Kidney epithelial cell (primary cell): ENCODE results near the gene CLHC1. TPM values are rescaled to one million over a fixed set of nuclear protein-coding genes. Genes with fewer than 3 reads are reported as not detected.
"Not testable (repeated sequence)": the region's sequence is repeated elsewhere in the genome, so short reads cannot be mapped to it uniquely, and the experiment has no call there.

Source experiments
- DNase-seq: peaks from one replicate; pipeline ENCODE4 v3.0.0-alpha.2; 2010; ENCODE audit warnings: low read depth
- H3K27me3 ChIP-seq: 2 replicates; pipeline ENCODE4 v1.6.0; 2011; ENCODE audit warnings: low read length; ENCODE audit not compliant: control insufficient read depth, insufficient read depth
- H3K36me3 ChIP-seq: 2 replicates; pipeline ENCODE4 v1.5.1; 2011; ENCODE audit warnings: low read length; ENCODE audit not compliant: control insufficient read depth, insufficient read depth
- H3K4me3 ChIP-seq: 2 replicates; pipeline ENCODE4 v1.5.1; 2011; ENCODE audit warnings: low read depth, mild to moderate bottlenecking, control low read depth, low read length
- CTCF ChIP-seq: IDR thresholded peaks from 2 replicates; pipeline ENCODE4 v1.5.1; 2011; ENCODE audit warnings: mild to moderate bottlenecking, moderate library complexity, low read length, control low read depth, inconsistent platforms; ENCODE audit not compliant: insufficient read depth, poor library complexity, severe bottlenecking
- total RNA-seq: library from RNA; depleted of rRNA; stranded (reverse); fragments of >200 nt; gene quantifications from 2 replicates; pipeline ENCODE4 v1.2.3, GENCODE V29; 2015

Gene CLHC1
- total RNA-seq, 1 donor from 2014 or later, result 16.5 TPM

GRCh38 chr2:55147531-55147930 is 84.6 kb downstream of the CLHC1 start:
- no peak for TF ChIP-seq CTCF
- Histone ChIP-seq H3K36me3 (no peaks in the 10 kb centered on the region), H3K4me3 (no peak overlapping the region), H3K27me3 (no peaks in the 10 kb centered on the region)
- DNase-seq, result no peak

- H3K4me3 ChIP-seq, result no peak overlapping the region
- no peaks in the 10 kb centered on the region for H3K27me3 ChIP-seq
- DNase-seq, result no peak
- no peaks in the 10 kb centered on the region for H3K36me3 ChIP-seq
- TF ChIP-seq CTCF, result no peak
These were observed 85.1 kb downstream of the CLHC1 start for GRCh38 chr2:55147041-55147440.

GRCh38 chr2:55146263-55146662 is 85.8 kb downstream of the CLHC1 start:
- no peak overlapping the region for H3K4me3 ChIP-seq
- no peaks in the 10 kb centered on the region for H3K27me3 ChIP-seq
- TF ChIP-seq CTCF, result no peak
- DNase-seq, result no peak
- no peaks in the 10 kb centered on the region for H3K36me3 ChIP-seq

GRCh38 chr2:55144922-55145820 is 86.9 kb downstream of the CLHC1 start:
- no peak for DNase-seq
- H3K4me3 ChIP-seq, result no peak overlapping the region
- no peaks in the 10 kb centered on the region for H3K27me3 ChIP-seq
- no peak for TF ChIP-seq CTCF
- H3K36me3 ChIP-seq, result no peaks in the 10 kb centered on the region

GRCh38 chr2:55143706-55144105 is 88.4 kb downstream of the CLHC1 start:
- not testable (repeated sequence) for H3K36me3 ChIP-seq, H3K4me3 ChIP-seq, H3K27me3 ChIP-seq, DNase-seq

GRCh38 chr2:55142518-55142917 is 89.6 kb downstream of the CLHC1 start:
- DNase-seq, result no peak
- no peak for TF ChIP-seq CTCF
- no peaks in the 10 kb centered on the region for H3K27me3 ChIP-seq
- H3K36me3 ChIP-seq, result no peaks in the 10 kb centered on the region
- H3K4me3 ChIP-seq, result no peak overlapping the region
